Hepatocyte (in vitro differentiated cells): Measurements from ENCODE around the gene CARD14.

ENCODE experiments used
- CTCF ChIP-seq: fragments of 200-600 bp; sonication (generic); IDR thresholded peaks from 2 replicates; pipeline ENCODE4 v1.5.1; 2016; ENCODE audit warnings: antibody characterized with exemption, mild to moderate bottlenecking; ENCODE audit not compliant: poor library complexity
- EZH2 ChIP-seq: fragments of 200-600 bp; sonication (generic); IDR thresholded peaks from 2 replicates; pipeline ENCODE4 v1.6.1; 2016; ENCODE audit warnings: antibody characterized with exemption, mild to moderate bottlenecking, borderline replicate concordance
- EZH2phosphoT487 ChIP-seq: fragments of 200-600 bp; sonication (generic); IDR thresholded peaks from one replicate; pipeline ENCODE4 v1.6.1; 2018; ENCODE audit warnings: antibody characterized with exemption, mild to moderate bottlenecking, low read depth, moderate library complexity; ENCODE audit not compliant: unreplicated experiment, severe bottlenecking

GRCh38 chr17:80164185-80164584 lies 5.6 kb upstream of the CARD14 start:
- TF ChIP-seq CTCF (no peak), EZH2 (no peak), EZH2phosphoT487 (no peak)
